ENCODE measurements around the gene RAB11FIP4.
A peak's percentile ranks its signal among the peaks of the same experiment; 100 is the strongest.

Gene RAB11FIP4

GRCh38 chr17:31518478-31518877 is 127.0 kb downstream of the RAB11FIP4 start:
- DNase-seq (ENCODE audit: low read depth): no peak
- no peak overlapping the region for H3K4me3 ChIP-seq (ENCODE audit: low read length)
- no peak for TF ChIP-seq CTCF (IDR thresholded peaks at IDR 0.05; ENCODE audit: insufficient read depth, low read depth, low read length, missing control alignments)

GRCh38 chr17:31521632-31522283 is 130.3 kb downstream of the RAB11FIP4 start:
- DNase-seq (ENCODE audit: low read depth): no peak
- TF ChIP-seq CTCF (IDR thresholded peaks at IDR 0.05; ENCODE audit: insufficient read depth, low read depth, low read length, missing control alignments): no peak
- H3K4me3 ChIP-seq (ENCODE audit: low read length): no peak overlapping the region

GRCh38 chr17:31522284-31522931 is 130.9 kb downstream of the RAB11FIP4 start:
- no peak for DNase-seq (ENCODE audit: low read depth)
- TF ChIP-seq CTCF (IDR thresholded peaks at IDR 0.05; ENCODE audit: insufficient read depth, low read depth, low read length, missing control alignments): no peak
- H3K4me3 ChIP-seq (ENCODE audit: low read length): no peak overlapping the region

- H3K4me3 ChIP-seq (ENCODE audit: low read length): no peak overlapping the region
- no peak for TF ChIP-seq CTCF (IDR thresholded peaks at IDR 0.05; ENCODE audit: insufficient read depth, low read depth, low read length, missing control alignments)
- DNase-seq (ENCODE audit: low read depth): no peak
Observed at GRCh38 chr17:31522987-31523495, 131.6 kb downstream of the RAB11FIP4 start.

GRCh38 chr17:31523862-31524730 is 132.6 kb downstream of the RAB11FIP4 start:
- TF ChIP-seq CTCF (IDR thresholded peaks at IDR 0.05; ENCODE audit: insufficient read depth, low read depth, low read length, missing control alignments): no peak
- no peak overlapping the region for H3K4me3 ChIP-seq (ENCODE audit: low read length)
- DNase-seq (ENCODE audit: low read depth): no peak

GRCh38 chr17:31524926-31525800 is 133.7 kb downstream of the RAB11FIP4 start:
- TF ChIP-seq CTCF (IDR thresholded peaks at IDR 0.05; ENCODE audit: insufficient read depth, low read depth, low read length, missing control alignments): peak; percentile 89
- H3K4me3 ChIP-seq (ENCODE audit: low read length): no peak overlapping the region
- DNase-seq (ENCODE audit: low read depth): peak; percentile 89
